MM.1S (cell line): Measurements from ENCODE around the gene BANP.
"Not testable (repeated sequence)": the region's sequence is repeated elsewhere in the genome, so short reads cannot be mapped to it uniquely, and the experiment has no call there.

Experiments
- EZH2 ChIP-seq: fragments of 300-600 bp; sonication (generic); optimal IDR thresholded peaks from 2 replicates; pipeline ENCODE3; 2017; ENCODE audit warnings: low read depth, mild to moderate bottlenecking, antibody characterized with exemption, low read length, mixed read lengths
- EZH2phosphoT487 ChIP-seq: fragments of 300-600 bp; sonication (generic); IDR thresholded peaks from 2 replicates; pipeline ENCODE4 v1.6.1; 2018; ENCODE audit warnings: antibody characterized with exemption, low read length
- TF ChIP-seq, protein P1 (sequence below): fragments of 300-600 bp; sonication (generic); IDR thresholded peaks from 2 replicates; pipeline ENCODE4 v1.5.1; 2016; ENCODE audit warnings: antibody characterized with exemption, low read length, mixed read lengths

DNA sequence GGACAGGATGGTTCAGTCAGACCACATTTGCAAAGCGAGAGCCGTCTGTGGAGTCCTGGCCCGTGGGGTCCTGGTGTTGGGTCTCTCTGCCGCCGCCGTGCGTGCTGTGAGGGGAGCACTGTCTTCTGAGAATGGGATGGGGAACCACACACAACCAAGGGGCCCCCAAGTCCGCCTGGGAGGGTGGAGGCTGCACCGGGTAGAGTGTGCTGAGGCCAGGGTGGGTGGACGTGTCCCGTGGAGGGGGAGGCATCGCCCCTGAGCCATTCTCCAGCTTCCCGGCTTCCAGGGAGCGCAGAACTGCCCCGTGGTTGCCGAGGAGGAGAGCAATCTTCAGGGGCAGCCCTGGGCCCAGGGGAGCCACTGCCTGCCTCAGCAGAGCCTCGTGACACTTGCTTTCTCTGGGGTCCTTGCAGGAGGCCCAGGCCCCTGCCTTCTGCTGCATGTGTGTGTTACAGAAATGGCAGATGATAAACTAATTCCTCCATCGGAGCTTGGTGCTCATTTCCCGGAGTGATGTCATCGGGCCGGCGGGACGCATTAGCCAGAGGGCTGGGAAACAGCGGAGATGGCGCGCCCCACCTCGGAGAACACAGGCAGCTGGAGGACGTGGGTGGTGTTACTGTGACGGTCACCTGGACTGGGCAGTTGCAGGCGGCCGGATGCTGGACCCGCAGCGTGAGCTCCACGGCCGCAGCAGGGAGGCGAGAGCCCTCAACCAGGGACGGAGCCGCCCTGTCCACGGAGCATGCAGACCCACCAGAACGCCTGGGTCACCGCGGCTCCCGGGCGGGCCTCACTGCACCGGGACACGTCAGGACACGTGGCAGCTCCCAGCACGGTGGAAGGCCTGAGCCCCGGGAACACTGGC is 168.9 kb downstream of the BANP start:
- TF ChIP-seq, protein P1, sequence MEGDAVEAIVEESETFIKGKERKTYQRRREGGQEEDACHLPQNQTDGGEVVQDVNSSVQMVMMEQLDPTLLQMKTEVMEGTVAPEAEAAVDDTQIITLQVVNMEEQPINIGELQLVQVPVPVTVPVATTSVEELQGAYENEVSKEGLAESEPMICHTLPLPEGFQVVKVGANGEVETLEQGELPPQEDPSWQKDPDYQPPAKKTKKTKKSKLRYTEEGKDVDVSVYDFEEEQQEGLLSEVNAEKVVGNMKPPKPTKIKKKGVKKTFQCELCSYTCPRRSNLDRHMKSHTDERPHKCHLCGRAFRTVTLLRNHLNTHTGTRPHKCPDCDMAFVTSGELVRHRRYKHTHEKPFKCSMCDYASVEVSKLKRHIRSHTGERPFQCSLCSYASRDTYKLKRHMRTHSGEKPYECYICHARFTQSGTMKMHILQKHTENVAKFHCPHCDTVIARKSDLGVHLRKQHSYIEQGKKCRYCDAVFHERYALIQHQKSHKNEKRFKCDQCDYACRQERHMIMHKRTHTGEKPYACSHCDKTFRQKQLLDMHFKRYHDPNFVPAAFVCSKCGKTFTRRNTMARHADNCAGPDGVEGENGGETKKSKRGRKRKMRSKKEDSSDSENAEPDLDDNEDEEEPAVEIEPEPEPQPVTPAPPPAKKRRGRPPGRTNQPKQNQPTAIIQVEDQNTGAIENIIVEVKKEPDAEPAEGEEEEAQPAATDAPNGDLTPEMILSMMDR = not testable (repeated sequence)
- not testable (repeated sequence) for TF ChIP-seq EZH2phosphoT487, EZH2
